Measurements from ENCODE around the gene ZC3H12C. TPM values are rescaled to one million over a fixed set of nuclear protein-coding genes. Genes with fewer than 3 reads are reported as not detected.

The ZC3H12C gene
- total and polyA plus RNA-seq, 10 of the 15 experiments (the other 5 are each of a cell fraction or from before 2014, with no cell fraction given), result 0.31 to 31.0 (median 3.7) TPM

DNA sequence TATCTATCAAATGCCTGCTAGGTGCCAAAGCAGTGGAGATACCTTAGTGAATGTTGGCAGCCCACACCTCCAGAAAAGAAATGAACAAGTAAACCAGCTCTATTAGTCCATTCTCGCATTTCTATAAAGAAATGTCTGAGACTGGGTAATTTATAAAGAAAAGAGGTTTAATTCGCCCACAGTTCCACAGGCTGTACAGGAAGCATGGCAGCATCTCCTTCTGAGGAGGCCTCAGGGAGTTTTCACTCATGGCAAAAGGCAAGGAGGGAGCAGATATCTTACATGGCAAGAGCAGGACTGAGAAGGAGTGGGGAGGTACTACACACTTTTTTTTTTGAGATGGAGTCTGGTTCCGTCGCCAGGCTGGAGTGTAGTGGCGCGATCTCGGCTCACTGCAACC is 18.7 kb upstream of the ZC3H12C start:
- TF ChIP-seq GATAD2B (conservative IDR thresholded peaks at IDR 0.05; ENCODE audit: low read depth) (no peak), MTA3 (IDR thresholded peaks at IDR 0.05; ENCODE audit: borderline replicate concordance, low read length) (no peak), RFX5 (IDR thresholded peaks at IDR 0.05; ENCODE audit: low read depth, low read length) (no peak), NKRF (conservative IDR thresholded peaks at IDR 0.05) (no peak), KLF5 (IDR thresholded peaks at IDR 0.05; ENCODE audit: partially characterized antibody) (no peak), POLR2AphosphoS5 (IDR thresholded peaks at IDR 0.05; ENCODE audit: low read length) (no peak), BCL11A (IDR thresholded peaks at IDR 0.05; ENCODE audit: low read depth, low read length) (no peak), PBX3 (IDR thresholded peaks at IDR 0.05; ENCODE audit: insufficient replicate concordance, low read depth, low read length) (no peak), KDM1A (IDR thresholded peaks at IDR 0.05; ENCODE audit: borderline replicate concordance) (no peak), SRF (IDR thresholded peaks at IDR 0.05; ENCODE audit: low read depth in 2 of 2, low read length in 2 of 2) (no peak), NFYB (IDR thresholded peaks at IDR 0.05; ENCODE audit: insufficient read depth, low read depth, low read length) (no peak), HDAC6 (IDR thresholded peaks at IDR 0.05; ENCODE audit: unreplicated experiment) (no peak), SMC3 (IDR thresholded peaks at IDR 0.05; ENCODE audit: borderline replicate concordance, low read length) (no peak), IKZF1 (conservative IDR thresholded peaks at IDR 0.05) (no peak), BMI1 (IDR thresholded peaks at IDR 0.05; ENCODE audit: borderline replicate concordance) (no peak), SMAD1 (IDR thresholded peaks at IDR 0.05; ENCODE audit: low read depth, partially characterized antibody) (no peak), NFIC (IDR thresholded peaks at IDR 0.05; ENCODE audit: low read depth, low read length) (no peak), TCF7 (IDR thresholded peaks at IDR 0.05; ENCODE audit: borderline replicate concordance) (no peak)
- TF ChIP-seq, protein P1, sequence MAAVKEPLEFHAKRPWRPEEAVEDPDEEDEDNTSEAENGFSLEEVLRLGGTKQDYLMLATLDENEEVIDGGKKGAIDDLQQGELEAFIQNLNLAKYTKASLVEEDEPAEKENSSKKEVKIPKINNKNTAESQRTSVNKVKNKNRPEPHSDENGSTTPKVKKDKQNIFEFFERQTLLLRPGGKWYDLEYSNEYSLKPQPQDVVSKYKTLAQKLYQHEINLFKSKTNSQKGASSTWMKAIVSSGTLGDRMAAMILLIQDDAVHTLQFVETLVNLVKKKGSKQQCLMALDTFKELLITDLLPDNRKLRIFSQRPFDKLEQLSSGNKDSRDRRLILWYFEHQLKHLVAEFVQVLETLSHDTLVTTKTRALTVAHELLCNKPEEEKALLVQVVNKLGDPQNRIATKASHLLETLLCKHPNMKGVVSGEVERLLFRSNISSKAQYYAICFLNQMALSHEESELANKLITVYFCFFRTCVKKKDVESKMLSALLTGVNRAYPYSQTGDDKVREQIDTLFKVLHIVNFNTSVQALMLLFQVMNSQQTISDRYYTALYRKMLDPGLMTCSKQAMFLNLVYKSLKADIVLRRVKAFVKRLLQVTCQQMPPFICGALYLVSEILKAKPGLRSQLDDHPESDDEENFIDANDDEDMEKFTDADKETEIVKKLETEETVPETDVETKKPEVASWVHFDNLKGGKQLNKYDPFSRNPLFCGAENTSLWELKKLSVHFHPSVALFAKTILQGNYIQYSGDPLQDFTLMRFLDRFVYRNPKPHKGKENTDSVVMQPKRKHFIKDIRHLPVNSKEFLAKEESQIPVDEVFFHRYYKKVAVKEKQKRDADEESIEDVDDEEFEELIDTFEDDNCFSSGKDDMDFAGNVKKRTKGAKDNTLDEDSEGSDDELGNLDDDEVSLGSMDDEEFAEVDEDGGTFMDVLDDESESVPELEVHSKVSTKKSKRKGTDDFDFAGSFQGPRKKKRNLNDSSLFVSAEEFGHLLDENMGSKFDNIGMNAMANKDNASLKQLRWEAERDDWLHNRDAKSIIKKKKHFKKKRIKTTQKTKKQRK (IDR thresholded peaks at IDR 0.05; ENCODE audit: low read depth, low read length), result no peak
- Histone ChIP-seq H3K4me1 (ENCODE audit: control insufficient read depth, insufficient read depth, low read length) (peaks cover 16% of the 10 kb centered on the region), H3K4me2 (ENCODE audit: control insufficient read depth, insufficient read depth) (no peak overlapping the region), H3K4me3 (no peak overlapping the region), H3K27me3 (replicated peaks in 1 of 2; ENCODE audit: control insufficient read depth in 2 of 2, insufficient read depth in 2 of 2, low read length in 1 of 2) (no peaks in the 10 kb centered on the region), H3K36me3 (ENCODE audit: control insufficient read depth in 2 of 2, insufficient read depth in 2 of 2, low read length in 1 of 2) (no peaks in the 10 kb centered on the region), H4K20me1 (ENCODE audit: control insufficient read depth, insufficient read depth) (no peaks in the 10 kb centered on the region), H2AFZ (ENCODE audit: control insufficient read depth, low read depth, low read length) (no peak overlapping the region), H3K79me2 (ENCODE audit: control insufficient read depth, insufficient read depth, low read length) (no peaks in the 10 kb centered on the region), H3K9ac (ENCODE audit: control insufficient read depth, insufficient read depth, low read length) (no peak overlapping the region), H3K27ac (ENCODE audit: control insufficient read depth, insufficient read depth) (no peak overlapping the region), H3K9me3 (replicated peaks; ENCODE audit: control insufficient read depth, insufficient read depth, low read length) (peaks cover 8% of the 10 kb centered on the region; the same call in 2 of the 3 replicates)
- WGBS (ENCODE audit: insufficient coverage, insufficient replicate concordance, low lambda C conversion rate, missing lambda C conversion rate), result 83% methylated on average over 7 of the region's 7 CpGs
- POLR2A ChIA-PET, result no interaction called here
- SMC1A ChIA-PET (ENCODE audit: uncharacterized antibody, unreplicated experiment), result interaction anchor here (0.7 to 1.7 kb wide), 2 partner anchors 9 to 75 kb away, joined by 3 to 5 read pairs; no protein-coding TSS in a partner anchor
- DNase-seq (ENCODE audit: low read depth, low spot score) (no peak), FAIRE-seq (no peak), ATAC-seq (no peak)
- BruUV-seq (replicated peaks), result no TSS peak
- intact Hi-C loops (cut with micrococcal nuclease; ENCODE audit: unreplicated experiment) (no loop called here), in situ Hi-C loops (cut with MboI) (no loop called here)
- RAD21 ChIA-PET (ENCODE audit: unreplicated experiment), result interaction anchor here (7.4 kb wide), 1 partner anchor 47 kb away, joined by 89 read pairs; no protein-coding TSS in a partner anchor
- CTCF ChIA-PET, result no interaction called here
